Epidermal melanocyte (primary cell): ENCODE results near the gene TPCN2.
"Not testable (repeated sequence)": the region's sequence is repeated elsewhere in the genome, so short reads cannot be mapped to it uniquely, and the experiment has no call there.

Experiments used
- DNase-seq: peaks from one replicate; pipeline ENCODE4 v3.0.0; 2011; ENCODE audit warnings: low spot score; ENCODE audit not compliant: insufficient read length

Gene TPCN2

DNA sequence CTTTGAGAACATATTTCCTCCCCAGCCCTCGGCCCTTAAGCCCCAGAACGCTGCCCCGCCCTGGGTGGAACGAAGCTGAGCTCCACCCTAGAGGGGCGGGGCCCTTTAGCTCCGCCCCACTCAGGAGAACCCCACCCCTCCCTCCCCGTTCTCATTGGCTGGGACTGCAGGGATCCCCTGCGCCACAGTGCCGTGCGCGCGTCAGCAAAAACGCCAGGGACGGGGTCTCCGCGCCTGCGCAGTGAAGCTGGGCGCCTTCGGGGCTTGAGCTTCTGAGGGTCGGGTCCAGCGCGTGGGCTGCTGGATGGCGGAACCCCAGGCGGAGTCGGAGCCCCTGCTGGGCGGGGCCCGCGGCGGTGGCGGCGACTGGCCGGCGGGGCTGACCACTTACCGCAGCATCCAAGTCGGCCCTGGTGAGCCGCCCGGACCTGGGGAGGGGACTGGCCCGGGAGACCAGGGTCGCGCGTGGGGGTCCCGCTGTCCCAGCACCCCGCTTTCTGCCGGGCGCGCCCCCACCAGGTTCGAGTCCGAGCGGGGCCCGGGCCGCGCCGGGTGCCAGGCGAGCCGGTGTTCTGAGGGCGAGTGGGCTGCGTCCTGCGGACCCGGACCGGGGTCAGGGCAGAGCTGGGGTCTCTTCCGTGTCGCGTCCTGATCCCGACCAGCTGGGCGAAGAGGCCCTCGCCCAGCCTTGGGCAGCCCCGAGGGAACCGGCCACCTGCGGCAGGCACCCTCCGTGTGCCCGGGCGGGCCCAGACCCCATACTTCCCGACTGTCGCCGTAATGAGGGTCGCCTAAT lies at the start of gene TPCN2:
Gene TPCN2, plus strand, starts transcription at position 239 of the 796 bp plus-strand sequence. Its CDS starts 66 bp downstream, at position 305.
- peak; percentile 98 for DNase-seq

DNA sequence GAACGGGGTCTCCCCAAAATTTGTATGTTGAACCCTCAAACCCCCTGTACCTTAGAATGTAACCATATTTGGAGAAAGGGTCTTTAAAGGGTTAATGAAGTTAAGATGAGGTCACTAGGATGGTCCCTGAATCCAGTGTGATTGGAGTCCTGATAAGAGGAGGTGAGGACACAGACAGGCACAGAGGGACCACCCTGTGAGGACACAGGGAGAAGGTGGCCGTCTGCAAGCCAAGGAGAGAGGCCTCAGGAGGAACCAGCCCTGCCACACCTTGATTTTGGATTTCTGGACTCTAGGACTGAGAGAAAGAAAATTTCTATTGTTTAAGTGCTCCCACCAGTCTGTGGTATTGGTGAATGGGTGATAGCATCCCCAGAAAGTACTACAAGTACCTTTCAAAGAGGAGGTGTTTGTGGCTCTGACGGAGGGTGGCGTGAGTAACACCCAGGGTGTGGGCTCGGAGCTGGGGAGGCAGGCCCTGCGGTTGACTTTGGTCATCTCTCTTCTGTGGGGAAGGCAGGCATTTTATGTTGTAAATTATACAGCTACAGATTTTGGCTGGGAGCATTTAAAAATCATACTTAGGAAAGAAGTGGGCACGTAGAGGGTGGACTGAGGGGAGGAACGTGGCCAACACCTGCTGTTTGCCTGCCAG lies 49.5 kb upstream of the TPCN2 start:
- no peak for DNase-seq

DNA sequence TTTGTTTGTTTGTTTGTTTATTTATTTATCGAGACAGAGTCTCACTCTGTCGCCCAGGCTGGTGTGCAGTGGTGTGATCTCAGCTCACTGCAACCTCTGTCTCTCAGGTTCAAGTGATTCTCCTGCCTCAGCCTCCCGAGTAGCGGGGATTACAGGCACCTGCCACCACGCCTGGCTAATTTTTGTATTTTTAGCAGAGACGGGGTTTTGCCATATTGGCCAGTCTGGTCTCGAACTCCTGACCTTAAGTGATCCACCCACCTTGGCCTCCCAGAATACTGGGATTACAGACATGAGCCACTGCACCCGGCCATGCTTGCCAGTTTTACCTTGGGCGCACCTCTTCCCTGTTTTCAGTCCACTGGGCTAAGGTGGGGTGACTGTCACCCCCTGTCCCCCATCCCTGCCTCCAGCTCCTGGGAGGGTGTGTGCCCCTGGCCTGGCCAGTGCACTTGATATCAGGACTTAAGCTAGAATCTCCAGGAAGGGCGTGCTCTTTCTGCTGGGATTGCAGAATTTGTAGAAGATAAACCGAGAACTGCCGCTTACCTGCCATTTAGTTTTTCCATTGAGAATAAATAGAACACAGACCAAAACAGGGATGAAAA lies 48.9 kb upstream of the TPCN2 start:
- not testable (repeated sequence) for DNase-seq

DNA sequence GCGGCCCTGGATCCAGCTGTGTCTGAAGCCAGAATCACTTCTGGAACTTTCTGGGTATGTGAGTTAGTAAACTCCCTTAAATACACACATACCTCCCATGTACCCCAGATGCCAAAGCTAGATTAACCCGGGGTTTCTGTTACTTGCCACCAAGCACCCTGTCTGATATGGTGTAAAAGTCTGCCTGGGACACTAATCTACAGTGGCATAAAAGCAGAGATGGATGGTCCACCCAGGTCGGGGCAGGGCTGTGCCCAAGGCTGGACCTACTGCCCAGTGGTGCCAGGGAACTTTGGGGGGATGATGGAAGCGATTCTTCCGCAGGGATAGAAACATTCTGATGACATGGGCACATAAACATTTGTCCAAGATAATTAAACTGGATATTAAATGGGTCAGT lies 48.3 kb upstream of the TPCN2 start:
- DNase-seq: no peak

DNA sequence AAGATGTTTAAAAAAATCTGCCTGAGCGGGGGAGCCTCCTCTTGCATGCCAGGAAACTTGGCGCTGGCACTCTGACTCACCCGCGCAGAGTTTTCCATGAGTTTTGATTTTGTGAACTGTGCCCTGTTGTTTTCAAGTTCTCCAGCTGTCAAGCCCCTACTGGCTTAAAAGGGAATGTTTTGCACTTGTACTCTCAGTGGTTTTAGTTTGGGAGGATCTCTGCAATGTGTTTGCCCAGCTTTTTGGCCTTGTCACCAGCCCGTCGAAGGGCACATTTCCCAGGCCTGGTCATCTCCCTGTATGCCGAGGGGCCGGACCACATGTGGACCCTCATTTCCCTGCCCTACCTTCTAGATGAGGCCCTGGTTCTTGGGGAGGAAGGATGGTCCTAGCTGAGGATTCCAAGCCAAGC lies 47.9 kb upstream of the TPCN2 start:
- DNase-seq: peak; percentile 98

DNA sequence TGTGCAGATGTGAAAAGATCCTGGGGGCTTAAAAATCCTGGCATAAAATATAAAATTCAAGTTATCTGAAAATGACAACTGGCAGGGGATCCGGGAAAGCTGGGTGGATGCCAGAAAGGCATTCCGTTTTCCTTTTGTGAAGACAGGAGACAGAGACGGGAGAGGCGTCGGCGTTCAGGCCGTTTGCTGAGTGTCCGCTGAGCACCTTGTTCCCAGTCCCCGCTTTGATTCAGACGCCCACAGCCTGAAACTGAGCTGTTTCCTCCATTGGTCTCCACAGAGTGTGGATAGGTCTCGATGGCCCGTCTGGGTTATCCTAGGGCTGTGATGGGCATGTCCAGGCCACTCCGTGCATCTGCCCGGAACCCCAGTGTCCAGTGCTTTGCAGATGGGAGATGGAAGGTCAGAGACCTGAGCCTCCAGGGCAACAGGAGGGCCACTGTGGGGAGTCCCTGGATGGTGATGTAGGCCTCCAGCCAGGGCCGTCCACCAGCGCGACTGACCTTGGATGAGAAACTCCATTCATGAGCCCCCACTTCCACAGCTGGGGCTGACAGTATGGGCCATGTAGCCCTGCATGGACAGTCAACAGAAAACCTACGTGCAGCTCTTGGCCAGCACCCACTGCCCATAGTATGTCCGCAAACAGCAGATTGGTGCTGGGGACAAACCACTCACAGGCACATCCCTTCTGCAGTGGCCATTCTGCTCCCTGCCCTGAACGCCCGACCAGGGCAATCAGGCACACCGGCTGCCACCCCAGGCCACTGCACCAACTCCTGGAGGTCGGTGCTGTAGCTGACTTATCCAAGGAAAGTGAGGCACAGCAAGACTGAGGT lies 47.3 kb upstream of the TPCN2 start:
- no peak for DNase-seq

DNA sequence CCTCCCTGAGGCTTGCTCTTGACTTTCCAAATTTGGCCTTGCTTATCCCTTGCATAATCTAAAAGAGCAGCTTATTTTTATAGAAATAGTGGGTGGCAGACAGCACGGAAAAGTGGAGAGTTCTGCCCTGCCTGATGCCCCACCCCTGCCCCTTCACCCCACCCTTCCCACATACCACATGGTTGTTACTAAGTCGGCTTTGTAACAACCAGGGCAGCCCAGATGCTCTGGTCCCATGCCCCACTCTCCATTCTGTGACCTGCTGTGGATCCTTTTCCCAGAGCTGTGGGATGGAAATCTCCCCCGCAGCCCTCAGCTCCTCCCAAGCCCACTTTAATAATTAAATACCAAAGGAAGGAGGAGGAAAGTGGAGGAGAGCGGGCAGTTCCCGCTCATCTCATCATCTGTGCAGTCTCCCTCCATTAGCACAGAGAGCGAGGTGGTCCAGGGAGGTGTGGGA lies 46.6 kb upstream of the TPCN2 start:
- DNase-seq: no peak

DNA sequence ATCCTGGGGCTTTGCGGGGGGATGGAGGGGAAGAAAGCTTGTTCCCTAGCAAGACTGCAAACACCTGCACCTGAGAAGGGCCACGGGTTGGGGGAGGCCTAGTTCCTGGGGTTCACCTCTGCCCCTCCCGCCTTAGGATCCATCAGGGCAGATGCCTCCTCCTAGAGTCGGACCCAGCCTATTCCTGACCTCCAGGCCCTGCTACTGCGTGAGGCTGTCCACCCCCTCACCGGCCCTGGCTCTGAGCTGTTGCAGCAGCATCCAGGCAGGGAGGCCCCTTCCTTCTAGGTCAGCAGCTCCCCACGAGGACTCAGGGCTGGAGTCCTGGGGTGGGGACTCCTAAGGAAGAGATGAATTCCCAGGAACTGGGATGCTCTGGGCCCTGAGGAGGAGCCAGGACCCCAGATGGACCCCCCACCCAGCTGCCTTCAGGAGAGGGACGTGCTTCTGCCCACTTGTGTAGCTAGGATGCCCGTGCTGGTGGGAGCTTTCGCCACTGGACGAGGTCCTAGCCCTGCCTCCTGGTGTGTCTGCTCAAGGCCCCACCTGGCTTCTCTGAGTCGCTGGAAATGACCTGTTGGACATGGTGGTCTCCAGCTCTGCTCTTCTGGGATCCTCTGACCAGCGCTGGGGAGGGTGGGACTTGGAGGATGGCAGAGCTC lies 46.0 kb upstream of the TPCN2 start:
- no peak for DNase-seq

DNA sequence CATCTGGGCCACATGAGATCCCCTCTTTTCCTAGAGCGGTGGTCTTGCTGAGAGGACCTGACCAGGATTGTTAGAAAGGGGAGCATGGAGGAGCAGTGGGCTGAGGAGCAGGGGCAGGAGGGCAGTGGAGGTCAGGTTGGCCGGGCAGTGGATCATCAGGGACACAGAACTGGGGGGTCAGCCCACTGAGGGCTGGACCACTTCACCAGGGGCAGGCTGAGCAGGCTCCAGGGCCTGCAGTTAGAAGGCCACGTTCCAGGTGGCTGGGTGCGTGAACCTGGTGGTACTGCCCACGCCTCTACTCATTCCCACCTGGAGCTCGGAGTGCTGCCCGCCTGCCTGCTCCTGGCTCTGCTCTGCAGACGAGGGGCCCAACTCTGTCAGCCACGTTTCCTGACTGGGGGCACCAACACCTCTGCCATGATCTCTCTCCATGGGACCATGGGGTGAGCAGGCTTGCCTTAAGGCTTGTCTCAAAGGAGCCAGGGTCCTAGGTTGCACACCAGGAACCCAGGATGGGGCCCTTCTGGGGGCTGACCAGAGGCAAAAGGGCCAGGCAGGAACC lies 45.3 kb upstream of the TPCN2 start:
- no peak for DNase-seq

DNA sequence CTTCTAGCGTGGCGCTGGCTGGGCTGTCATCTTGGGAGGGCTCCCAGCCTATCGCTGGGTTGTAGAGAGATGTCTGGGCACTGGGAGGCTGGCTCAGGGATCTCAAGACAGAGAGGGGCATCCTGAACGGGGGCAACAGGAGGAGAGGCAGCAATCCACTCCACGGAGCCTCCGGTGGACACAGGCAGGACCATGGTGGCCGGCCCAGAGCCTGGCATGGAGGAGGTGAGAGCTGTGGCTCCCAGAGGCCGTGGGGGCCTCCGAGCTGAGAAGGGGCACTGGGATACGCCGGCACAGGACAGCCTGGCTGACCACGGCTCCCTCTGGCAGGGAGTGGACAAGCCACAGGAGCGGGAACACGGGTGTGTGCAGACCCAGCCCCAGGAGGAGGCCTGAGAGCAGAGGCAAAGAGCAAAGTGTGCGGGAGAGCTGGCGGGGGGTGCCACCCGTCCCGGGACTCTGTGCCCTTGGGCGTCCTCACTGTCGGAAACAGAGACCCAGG lies 44.8 kb upstream of the TPCN2 start:
- no peak for DNase-seq

DNA sequence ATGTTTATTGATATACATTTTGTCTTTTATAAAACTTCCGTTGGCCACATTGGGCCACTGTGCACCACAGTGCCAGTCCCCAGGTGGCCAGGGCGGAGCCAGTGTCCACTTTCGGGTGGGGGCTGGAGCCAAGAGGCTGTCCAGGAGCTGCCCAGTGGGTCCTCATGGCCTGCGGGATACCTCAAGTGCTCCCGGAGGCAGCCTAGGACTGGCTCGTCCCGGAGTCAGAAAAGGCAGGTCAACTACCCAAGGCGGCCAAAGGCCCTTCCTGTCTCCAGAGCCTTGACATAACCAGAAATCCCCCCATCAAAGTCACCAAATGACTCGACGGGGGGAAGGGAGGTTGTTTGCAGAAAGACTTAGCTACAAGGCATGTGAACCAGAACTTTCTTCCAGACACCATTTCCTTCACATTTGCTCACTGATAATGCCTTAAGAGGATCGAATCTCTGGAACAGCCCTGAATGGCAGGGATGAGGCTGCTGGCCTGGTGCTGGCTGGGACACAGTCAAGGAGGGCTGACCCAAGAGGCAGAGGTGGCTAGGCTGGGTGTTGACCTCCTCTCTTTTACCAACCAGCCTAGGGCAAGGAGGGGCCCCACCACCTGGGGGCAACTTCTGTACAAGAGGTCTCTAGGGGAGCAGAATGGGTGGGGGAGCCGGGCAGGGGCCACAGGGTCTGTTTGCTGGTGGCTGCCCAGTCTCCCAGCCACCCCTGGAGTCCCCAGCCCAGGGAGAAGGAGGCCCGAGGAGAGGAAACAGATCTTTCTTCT lies 44.1 kb upstream of the TPCN2 start:
- DNase-seq: no peak

DNA sequence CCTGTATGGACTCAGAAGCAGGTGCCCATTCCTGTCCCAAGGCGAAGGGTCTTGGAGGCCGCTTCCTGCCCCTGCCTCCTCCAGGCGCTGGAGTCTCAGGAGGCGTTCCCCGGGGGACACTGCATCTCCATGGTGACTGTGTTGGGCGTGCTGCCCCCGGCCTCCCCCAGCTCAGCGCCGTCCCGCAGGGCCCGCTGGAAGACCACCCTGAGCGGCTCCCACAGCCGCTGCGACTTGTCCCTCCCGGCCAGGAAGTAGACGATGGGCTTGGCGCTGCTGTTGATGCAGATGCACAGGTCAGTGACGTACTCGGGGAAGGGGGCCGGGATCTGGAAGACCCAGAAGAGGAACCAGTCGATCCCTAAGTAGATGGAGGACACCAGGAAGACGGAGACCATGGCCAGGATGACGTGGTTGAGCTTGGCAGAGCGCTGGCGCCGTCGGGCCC lies 43.5 kb upstream of the TPCN2 start:
- DNase-seq: no peak

DNA sequence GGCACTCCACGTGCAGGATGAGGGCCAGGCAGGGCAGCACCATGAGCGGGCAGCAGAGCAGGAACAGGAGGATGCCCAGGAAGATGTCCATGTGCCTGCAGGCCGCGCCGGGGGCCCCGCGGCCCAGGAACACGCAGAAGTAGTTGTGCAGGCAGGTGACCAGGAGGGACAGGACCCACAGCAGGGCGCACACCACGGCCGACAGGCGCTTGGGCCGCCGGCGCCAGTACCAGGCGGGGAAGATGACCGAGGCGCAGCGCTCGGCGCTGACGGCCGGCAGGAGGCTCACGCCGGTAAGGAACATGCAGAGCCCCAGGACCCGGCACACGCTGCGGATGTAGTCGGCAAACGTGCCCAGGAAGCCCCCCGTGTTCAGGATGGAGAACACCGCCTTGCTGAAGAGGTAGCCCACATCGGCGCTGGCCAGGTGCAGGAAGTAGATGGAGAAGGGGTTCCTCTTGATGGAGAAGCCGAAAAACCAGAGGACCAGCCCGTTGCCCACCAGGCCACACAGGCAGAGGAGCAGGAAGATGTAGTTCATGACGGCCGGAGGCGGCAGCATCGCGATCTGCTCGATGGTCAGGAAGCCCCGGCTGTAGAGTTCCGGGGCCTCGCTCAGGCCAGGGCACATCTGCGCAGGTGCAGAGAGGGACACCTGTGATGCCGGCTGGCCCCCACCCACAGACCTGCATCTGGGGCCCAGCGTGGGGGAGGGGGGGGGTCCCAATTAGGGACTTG lies 42.9 kb upstream of the TPCN2 start:
- DNase-seq: no peak

DNA sequence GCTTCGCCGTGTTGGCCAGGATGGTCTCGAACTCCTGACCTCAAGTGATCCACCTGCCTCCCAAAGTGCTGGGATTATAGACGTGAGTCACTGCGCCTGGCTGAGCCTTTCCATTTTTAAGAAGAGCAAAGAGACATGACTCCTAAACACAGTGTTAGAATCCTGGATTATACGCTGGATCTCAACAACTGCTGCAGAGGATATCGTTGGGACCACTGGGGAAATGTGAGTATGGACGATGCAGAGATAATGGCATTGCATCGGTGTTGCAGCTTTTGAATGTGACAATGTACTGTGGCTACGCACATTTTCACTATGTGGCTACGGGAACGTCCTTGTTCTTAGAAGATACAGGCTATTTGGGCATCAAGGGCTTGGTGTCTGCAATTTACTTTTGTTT lies 41.9 kb upstream of the TPCN2 start:
- no peak for DNase-seq

DNA sequence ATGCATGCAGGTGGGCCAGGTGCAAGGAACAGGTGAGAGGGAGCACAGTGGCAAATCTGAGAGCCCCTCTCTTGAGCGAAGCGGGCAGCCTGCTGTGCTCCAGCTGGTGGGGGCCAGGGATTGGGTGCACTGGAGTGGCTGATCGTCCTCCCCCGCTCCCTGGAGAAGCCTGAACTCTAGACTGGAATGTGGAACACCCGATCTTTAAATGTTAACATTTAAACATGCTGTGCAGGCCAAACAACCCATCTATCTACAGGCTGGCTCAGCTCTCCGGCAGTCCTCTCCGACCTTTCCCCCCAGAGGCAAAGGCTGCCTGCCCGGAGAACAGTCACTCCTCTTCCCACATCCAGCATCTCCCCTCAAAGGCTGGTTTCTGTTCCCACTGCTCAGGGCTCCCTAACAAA lies 40.8 kb upstream of the TPCN2 start:
- no peak for DNase-seq

DNA sequence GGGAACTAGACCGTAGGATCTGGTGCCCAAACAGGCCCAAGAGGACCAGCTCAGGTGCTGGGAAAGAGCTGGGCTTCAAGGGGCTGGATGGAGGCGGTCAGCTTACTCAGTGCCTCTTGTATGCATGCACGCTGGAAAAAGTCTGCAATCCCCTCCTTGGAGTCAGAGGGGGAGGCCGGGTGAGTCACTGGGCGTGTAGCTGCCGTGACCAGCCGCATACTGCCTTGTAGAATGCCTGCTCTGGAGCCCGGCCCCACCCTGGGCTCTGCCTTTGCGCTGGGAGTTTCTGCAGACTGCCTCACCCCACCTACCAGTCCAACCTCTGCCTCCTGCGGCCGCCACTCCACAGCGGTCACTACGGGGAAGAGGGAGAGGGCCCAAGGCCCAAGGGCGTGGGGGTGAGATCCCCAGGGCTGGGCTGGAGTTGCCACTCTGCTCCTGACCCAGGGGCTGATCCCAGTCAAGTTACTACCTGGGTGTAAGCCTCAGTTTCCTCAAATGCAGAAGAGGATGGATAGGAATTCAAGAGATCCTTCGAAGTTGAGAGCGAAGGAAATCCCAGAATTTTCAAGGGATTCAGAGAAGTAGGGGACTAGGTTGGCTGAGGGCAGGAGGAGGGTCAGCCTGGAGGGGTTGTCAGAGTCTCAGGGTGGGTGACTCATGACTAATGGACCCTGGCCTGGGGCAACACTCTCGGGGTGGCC lies 39.8 kb upstream of the TPCN2 start:
- DNase-seq: peak; percentile 91

DNA sequence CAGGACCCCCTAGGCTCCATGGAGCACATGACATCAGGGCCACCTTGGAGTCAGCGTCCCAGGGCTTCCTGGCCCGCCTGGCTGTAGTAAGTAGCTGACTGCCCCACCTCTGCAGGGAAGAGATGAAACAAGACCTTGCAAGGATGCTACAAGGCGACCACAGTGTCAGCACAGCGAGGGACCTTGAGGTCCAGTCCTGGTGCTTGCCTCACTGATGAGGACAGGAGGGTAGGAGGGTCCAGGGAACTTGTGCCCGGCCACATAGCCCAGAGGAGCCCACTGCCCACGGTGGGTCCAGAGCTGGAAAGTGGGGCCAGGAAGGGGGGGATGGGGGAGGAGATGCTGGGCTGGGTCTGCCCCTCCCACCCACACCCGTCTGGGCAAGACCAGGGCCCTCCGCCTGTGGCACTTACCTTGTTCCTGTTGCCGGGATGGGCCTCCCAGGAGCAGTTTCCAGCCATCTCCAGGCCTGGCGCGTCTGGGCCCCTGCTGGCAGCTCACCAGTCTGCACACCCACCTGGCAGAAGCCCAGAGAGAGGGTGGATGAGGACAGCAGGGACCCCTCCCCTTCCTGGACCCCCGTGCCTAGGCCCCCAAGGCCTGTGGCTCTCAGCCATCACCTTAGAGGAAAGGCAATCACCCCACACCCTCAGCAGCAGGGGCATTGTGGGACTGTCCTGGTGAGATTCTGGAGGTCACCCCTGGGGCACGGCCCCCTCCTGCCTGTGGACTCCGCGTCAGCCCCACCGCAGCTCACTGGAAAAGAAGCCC lies 39.1 kb upstream of the TPCN2 start:
- no peak for DNase-seq
